ENCODE measurements around the gene RECQL.

RECQL gene

GRCh38 chr12:21502872-21503271 lies 1.4 kb upstream of the RECQL start:
- Histone ChIP-seq H3K9me3 (ENCODE audit: control insufficient read depth, insufficient read depth, low read depth, low read length) (no peaks in the 10 kb centered on the region), H3K4me3 (ENCODE audit: low read depth, low read length) (peak overlapping the region; percentile 78), H3K4me1 (ENCODE audit: control insufficient read depth, insufficient read depth, low read length) (peaks cover 8% of the 10 kb centered on the region), H3K36me3 (ENCODE audit: control insufficient read depth, insufficient read depth, low read length) (peaks cover 13% of the 10 kb centered on the region), H3K9ac (ENCODE audit: low read length) (no peak overlapping the region), H3K27ac (ENCODE audit: low read depth, low read length) (no peak overlapping the region), H3K27me3 (ENCODE audit: control insufficient read depth, insufficient read depth, low read length) (no peaks in the 10 kb centered on the region)

- Histone ChIP-seq H3K27me3 (ENCODE audit: control insufficient read depth, insufficient read depth, low read length) (no peaks in the 10 kb centered on the region), H3K36me3 (ENCODE audit: control insufficient read depth, insufficient read depth, low read length) (peaks cover 15% of the 10 kb centered on the region), H3K9me3 (ENCODE audit: control insufficient read depth, insufficient read depth, low read depth, low read length) (no peaks in the 10 kb centered on the region), H3K27ac (ENCODE audit: low read depth, low read length) (peak overlapping the region; percentile 88), H3K9ac (ENCODE audit: low read length) (peak overlapping the region; percentile 95), H3K4me1 (ENCODE audit: control insufficient read depth, insufficient read depth, low read length) (peaks cover 8% of the 10 kb centered on the region), H3K4me3 (ENCODE audit: low read depth, low read length) (peak overlapping the region; percentile 78)
Observed at GRCh38 chr12:21502164-21502496, 695 bp upstream of the RECQL start.

- peaks cover 28% of the 10 kb centered on the region for H3K36me3 ChIP-seq (ENCODE audit: control insufficient read depth, insufficient read depth, low read length)
- peak overlapping the region; percentile 78 for H3K4me3 ChIP-seq (ENCODE audit: low read depth, low read length)
- peak overlapping the region; percentile 10; the same call in 1 of the 2 replicates for H3K27ac ChIP-seq (ENCODE audit: low read depth, low read length)
- H3K9ac ChIP-seq (ENCODE audit: low read length) = peak overlapping the region; percentile 95
- peaks cover 8% of the 10 kb centered on the region for H3K4me1 ChIP-seq (ENCODE audit: control insufficient read depth, insufficient read depth, low read length)
- H3K27me3 ChIP-seq (ENCODE audit: control insufficient read depth, insufficient read depth, low read length) = no peaks in the 10 kb centered on the region
- H3K9me3 ChIP-seq (ENCODE audit: control insufficient read depth, insufficient read depth, low read depth, low read length) = no peaks in the 10 kb centered on the region
Observed at GRCh38 chr12:21500786-21501257, 613 bp downstream of the RECQL start.

- Histone ChIP-seq H3K27ac (ENCODE audit: low read depth, low read length) (no peak overlapping the region), H3K4me3 (ENCODE audit: low read depth, low read length) (peak overlapping the region; percentile 78; the same call in 1 of the 2 replicates)
Observed at GRCh38 chr12:21499765-21500164, 1.7 kb downstream of the RECQL start.

GRCh38 chr12:21485998-21486397 lies 15.4 kb downstream of the RECQL start:
- Histone ChIP-seq H3K36me3 (ENCODE audit: control insufficient read depth, insufficient read depth, low read length) (peaks cover 44% of the 10 kb centered on the region), H3K9ac (ENCODE audit: low read length) (no peak overlapping the region), H3K9me3 (ENCODE audit: control insufficient read depth, insufficient read depth, low read depth, low read length) (no peaks in the 10 kb centered on the region), H3K27me3 (ENCODE audit: control insufficient read depth, insufficient read depth, low read length) (no peaks in the 10 kb centered on the region), H3K4me3 (ENCODE audit: low read depth, low read length) (no peak overlapping the region), H3K4me1 (ENCODE audit: control insufficient read depth, insufficient read depth, low read length) (no peaks in the 10 kb centered on the region), H3K27ac (ENCODE audit: low read depth, low read length) (no peak overlapping the region)

More at GRCh38 chr12:21499765-21500164, 1.7 kb downstream of the RECQL start:
- no peaks in the 10 kb centered on the region for H3K9me3 ChIP-seq (ENCODE audit: control insufficient read depth, insufficient read depth, low read depth, low read length)
- peaks cover 8% of the 10 kb centered on the region for H3K4me1 ChIP-seq (ENCODE audit: control insufficient read depth, insufficient read depth, low read length)
- no peak overlapping the region for H3K9ac ChIP-seq (ENCODE audit: low read length)
- H3K27me3 ChIP-seq (ENCODE audit: control insufficient read depth, insufficient read depth, low read length) = no peaks in the 10 kb centered on the region
- H3K36me3 ChIP-seq (ENCODE audit: control insufficient read depth, insufficient read depth, low read length) = peaks cover 35% of the 10 kb centered on the region

GRCh38 chr12:21483531-21483930 lies 17.9 kb downstream of the RECQL start:
- H3K9me3 ChIP-seq (ENCODE audit: control insufficient read depth, insufficient read depth, low read depth, low read length) = no peaks in the 10 kb centered on the region
- H3K27ac ChIP-seq (ENCODE audit: low read depth, low read length) = no peak overlapping the region
- no peaks in the 10 kb centered on the region for H3K4me1 ChIP-seq (ENCODE audit: control insufficient read depth, insufficient read depth, low read length)
- no peaks in the 10 kb centered on the region for H3K27me3 ChIP-seq (ENCODE audit: control insufficient read depth, insufficient read depth, low read length)
- H3K4me3 ChIP-seq (ENCODE audit: low read depth, low read length) = no peak overlapping the region
- no peak overlapping the region for H3K9ac ChIP-seq (ENCODE audit: low read length)
- H3K36me3 ChIP-seq (ENCODE audit: control insufficient read depth, insufficient read depth, low read length) = peaks cover 52% of the 10 kb centered on the region

- no peaks in the 10 kb centered on the region for H3K27me3 ChIP-seq (ENCODE audit: control insufficient read depth, insufficient read depth, low read length)
- H3K36me3 ChIP-seq (ENCODE audit: control insufficient read depth, insufficient read depth, low read length) = peaks cover 78% of the 10 kb centered on the region
- no peak overlapping the region for H3K27ac ChIP-seq (ENCODE audit: low read depth, low read length)
- H3K9me3 ChIP-seq (ENCODE audit: control insufficient read depth, insufficient read depth, low read depth, low read length) = no peaks in the 10 kb centered on the region
- no peak overlapping the region for H3K4me3 ChIP-seq (ENCODE audit: low read depth, low read length)
- H3K4me1 ChIP-seq (ENCODE audit: control insufficient read depth, insufficient read depth, low read length) = no peaks in the 10 kb centered on the region
- no peak overlapping the region for H3K9ac ChIP-seq (ENCODE audit: low read length)
Observed at GRCh38 chr12:21478756-21479455, 22.5 kb downstream of the RECQL start.

GRCh38 chr12:21476949-21477348 lies 24.5 kb downstream of the RECQL start:
- Histone ChIP-seq H3K27ac (ENCODE audit: low read depth, low read length) (no peak overlapping the region), H3K27me3 (ENCODE audit: control insufficient read depth, insufficient read depth, low read length) (no peaks in the 10 kb centered on the region), H3K9ac (ENCODE audit: low read length) (no peak overlapping the region), H3K4me3 (ENCODE audit: low read depth, low read length) (no peak overlapping the region), H3K9me3 (ENCODE audit: control insufficient read depth, insufficient read depth, low read depth, low read length) (no peaks in the 10 kb centered on the region), H3K4me1 (ENCODE audit: control insufficient read depth, insufficient read depth, low read length) (no peaks in the 10 kb centered on the region), H3K36me3 (ENCODE audit: control insufficient read depth, insufficient read depth, low read length) (peaks cover 80% of the 10 kb centered on the region)

GRCh38 chr12:21475552-21475951 lies 25.9 kb downstream of the RECQL start:
- no peak overlapping the region for H3K27ac ChIP-seq (ENCODE audit: low read depth, low read length)
- H3K9ac ChIP-seq (ENCODE audit: low read length) = no peak overlapping the region
- H3K9me3 ChIP-seq (ENCODE audit: control insufficient read depth, insufficient read depth, low read depth, low read length) = no peaks in the 10 kb centered on the region
- no peaks in the 10 kb centered on the region for H3K27me3 ChIP-seq (ENCODE audit: control insufficient read depth, insufficient read depth, low read length)
- H3K4me3 ChIP-seq (ENCODE audit: low read depth, low read length) = no peak overlapping the region
- H3K4me1 ChIP-seq (ENCODE audit: control insufficient read depth, insufficient read depth, low read length) = no peaks in the 10 kb centered on the region
- H3K36me3 ChIP-seq (ENCODE audit: control insufficient read depth, insufficient read depth, low read length) = peaks cover 84% of the 10 kb centered on the region

- Histone ChIP-seq H3K27ac (ENCODE audit: low read depth, low read length) (no peak overlapping the region), H3K27me3 (ENCODE audit: control insufficient read depth, insufficient read depth, low read length) (no peaks in the 10 kb centered on the region)
Observed at GRCh38 chr12:21472197-21472823, 29.1 kb downstream of the RECQL start.

GRCh38 chr12:21471294-21471693 lies 30.1 kb downstream of the RECQL start:
- H3K9me3 ChIP-seq (ENCODE audit: control insufficient read depth, insufficient read depth, low read depth, low read length) = no peaks in the 10 kb centered on the region
- no peak overlapping the region for H3K27ac ChIP-seq (ENCODE audit: low read depth, low read length)
- no peak overlapping the region for H3K9ac ChIP-seq (ENCODE audit: low read length)
- no peaks in the 10 kb centered on the region for H3K4me1 ChIP-seq (ENCODE audit: control insufficient read depth, insufficient read depth, low read length)
- H3K27me3 ChIP-seq (ENCODE audit: control insufficient read depth, insufficient read depth, low read length) = no peaks in the 10 kb centered on the region
- H3K36me3 ChIP-seq (ENCODE audit: control insufficient read depth, insufficient read depth, low read length) = peaks cover 58% of the 10 kb centered on the region
- H3K4me3 ChIP-seq (ENCODE audit: low read depth, low read length) = no peak overlapping the region

More at GRCh38 chr12:21472197-21472823, 29.1 kb downstream of the RECQL start:
- Histone ChIP-seq H3K36me3 (ENCODE audit: control insufficient read depth, insufficient read depth, low read length) (peaks cover 66% of the 10 kb centered on the region), H3K9me3 (ENCODE audit: control insufficient read depth, insufficient read depth, low read depth, low read length) (no peaks in the 10 kb centered on the region), H3K4me3 (ENCODE audit: low read depth, low read length) (no peak overlapping the region), H3K9ac (ENCODE audit: low read length) (no peak overlapping the region), H3K4me1 (ENCODE audit: control insufficient read depth, insufficient read depth, low read length) (no peaks in the 10 kb centered on the region)
